ENCODE measurements around the gene CROCC.
"Not testable (repeated sequence)": the region's sequence is repeated elsewhere in the genome, so short reads cannot be mapped to it uniquely, and the experiment has no call there.

Gene CROCC

GRCh38 chr1:16899020-16899419 lies 22.7 kb upstream of the CROCC start:
- H3K27ac ChIP-seq (ENCODE audit: low read length); H3K27me3 ChIP-seq (ENCODE audit: insufficient read depth, low read length); H3K9me3 ChIP-seq (ENCODE audit: insufficient read depth, low read depth, low read length); H3K4me3 ChIP-seq (ENCODE audit: low read length); H3K36me3 ChIP-seq (ENCODE audit: insufficient read depth, low read depth, low read length); H3K4me1 ChIP-seq (ENCODE audit: insufficient read depth, low read length); H3K9ac ChIP-seq (ENCODE audit: low read depth, low read length): not testable (repeated sequence)

- H3K9me3 ChIP-seq (ENCODE audit: insufficient read depth, low read depth, low read length) = no peaks in the 10 kb centered on the region; the same call in 1 of the 2 replicates
- H3K27me3 ChIP-seq (ENCODE audit: insufficient read depth, low read length) = no peaks in the 10 kb centered on the region
- H3K27ac ChIP-seq (ENCODE audit: low read length) = no peak overlapping the region
- no peaks in the 10 kb centered on the region for H3K36me3 ChIP-seq (ENCODE audit: insufficient read depth, low read depth, low read length)
- no peak overlapping the region for H3K4me3 ChIP-seq (ENCODE audit: low read length)
- H3K9ac ChIP-seq (ENCODE audit: low read depth, low read length) = no peak overlapping the region
- H3K4me1 ChIP-seq (ENCODE audit: insufficient read depth, low read length) = peaks cover 8% of the 10 kb centered on the region; the same call in 1 of the 2 replicates
Observed at GRCh38 chr1:16900751-16901150, 21.0 kb upstream of the CROCC start.

- H3K9ac ChIP-seq (ENCODE audit: low read depth, low read length); H3K27me3 ChIP-seq (ENCODE audit: insufficient read depth, low read length); H3K27ac ChIP-seq (ENCODE audit: low read length); H3K36me3 ChIP-seq (ENCODE audit: insufficient read depth, low read depth, low read length); H3K9me3 ChIP-seq (ENCODE audit: insufficient read depth, low read depth, low read length); H3K4me3 ChIP-seq (ENCODE audit: low read length); H3K4me1 ChIP-seq (ENCODE audit: insufficient read depth, low read length): not testable (repeated sequence)
Observed at GRCh38 chr1:16901371-16901770, 20.4 kb upstream of the CROCC start.

- Histone ChIP-seq H3K36me3 (ENCODE audit: insufficient read depth, low read depth, low read length) (no peaks in the 10 kb centered on the region), H3K27ac (ENCODE audit: low read length) (no peak overlapping the region), H3K4me1 (ENCODE audit: insufficient read depth, low read length) (peaks cover 8% of the 10 kb centered on the region; the same call in 1 of the 2 replicates), H3K9ac (ENCODE audit: low read depth, low read length) (peak overlapping the region; percentile 98; the same call in 1 of the 2 replicates), H3K4me3 (ENCODE audit: low read length) (no peak overlapping the region; the same call in 1 of the 2 replicates), H3K27me3 (ENCODE audit: insufficient read depth, low read length) (no peaks in the 10 kb centered on the region), H3K9me3 (ENCODE audit: insufficient read depth, low read depth, low read length) (no peaks in the 10 kb centered on the region; the same call in 1 of the 2 replicates)
Observed at GRCh38 chr1:16903054-16903453, 18.7 kb upstream of the CROCC start.

- Histone ChIP-seq H3K4me3 (ENCODE audit: low read length) (peak overlapping the region; percentile 67), H3K27ac (ENCODE audit: low read length) (no peak overlapping the region), H3K9ac (ENCODE audit: low read depth, low read length) (peak overlapping the region; percentile 98; the same call in 1 of the 2 replicates), H3K9me3 (ENCODE audit: insufficient read depth, low read depth, low read length) (no peaks in the 10 kb centered on the region; the same call in 1 of the 2 replicates), H3K27me3 (ENCODE audit: insufficient read depth, low read length) (no peaks in the 10 kb centered on the region), H3K4me1 (ENCODE audit: insufficient read depth, low read length) (peaks cover 8% of the 10 kb centered on the region; the same call in 1 of the 2 replicates), H3K36me3 (ENCODE audit: insufficient read depth, low read depth, low read length) (no peaks in the 10 kb centered on the region)
Observed at GRCh38 chr1:16903458-16903796, 18.3 kb upstream of the CROCC start.

- Histone ChIP-seq H3K4me3 (ENCODE audit: low read length) (peak overlapping the region; percentile 67), H3K36me3 (ENCODE audit: insufficient read depth, low read depth, low read length) (no peaks in the 10 kb centered on the region), H3K9ac (ENCODE audit: low read depth, low read length) (peak overlapping the region; percentile 98), H3K27me3 (ENCODE audit: insufficient read depth, low read length) (no peaks in the 10 kb centered on the region), H3K4me1 (ENCODE audit: insufficient read depth, low read length) (peaks cover 8% of the 10 kb centered on the region; the same call in 1 of the 2 replicates), H3K9me3 (ENCODE audit: insufficient read depth, low read depth, low read length) (no peaks in the 10 kb centered on the region; the same call in 1 of the 2 replicates), H3K27ac (ENCODE audit: low read length) (peak overlapping the region; percentile 97)
Observed at GRCh38 chr1:16904560-16905109, 17.1 kb upstream of the CROCC start.

DNA sequence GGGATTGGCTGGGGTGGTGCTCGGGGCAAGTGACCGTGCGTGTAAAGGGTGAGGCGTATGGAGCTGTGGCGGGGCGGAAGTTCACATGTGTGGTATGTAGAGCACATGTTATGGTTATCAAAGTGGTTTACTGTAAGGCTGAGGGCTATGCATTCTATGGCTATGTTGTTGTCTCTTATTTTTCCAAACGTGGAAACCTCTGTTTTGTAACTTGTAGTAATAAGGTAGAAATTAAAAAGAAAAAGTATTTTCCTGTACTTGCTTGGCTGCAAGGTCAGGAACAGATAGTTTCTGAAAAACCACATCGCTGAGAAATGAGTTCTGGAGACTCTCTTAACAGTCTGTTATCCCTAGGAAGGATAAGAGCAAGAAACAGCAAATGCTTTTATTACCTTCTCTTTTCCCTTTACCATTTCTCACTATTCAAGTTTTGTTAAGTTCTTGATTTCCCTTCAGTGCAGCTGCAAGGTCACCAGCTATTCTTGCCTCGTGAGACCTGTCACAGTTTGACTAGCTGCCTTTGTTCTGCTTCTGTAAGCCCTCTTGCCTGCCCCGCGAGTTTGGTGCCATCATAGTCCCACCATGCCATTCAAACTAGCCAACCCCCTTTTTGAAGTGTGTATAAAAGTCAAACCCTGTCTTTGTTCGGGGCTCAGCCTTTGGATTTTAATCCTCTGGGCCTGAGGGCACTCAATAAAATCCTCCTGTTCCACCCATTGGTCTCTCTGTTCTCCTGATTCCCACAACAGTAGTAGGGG lies 16.4 kb upstream of the CROCC start:
- Histone ChIP-seq H3K4me3 (ENCODE audit: low read length) (peak overlapping the region; percentile 67; the same call in 1 of the 2 replicates), H3K9ac (ENCODE audit: low read depth, low read length) (peak overlapping the region; percentile 98), H3K9me3 (ENCODE audit: insufficient read depth, low read depth, low read length) (no peaks in the 10 kb centered on the region; the same call in 1 of the 2 replicates), H3K36me3 (ENCODE audit: insufficient read depth, low read depth, low read length) (no peaks in the 10 kb centered on the region), H3K4me1 (ENCODE audit: insufficient read depth, low read length) (peaks cover 8% of the 10 kb centered on the region; the same call in 1 of the 2 replicates), H3K27ac (ENCODE audit: low read length) (peak overlapping the region; percentile 97), H3K27me3 (ENCODE audit: insufficient read depth, low read length) (no peaks in the 10 kb centered on the region)

GRCh38 chr1:16905868-16906702 lies 15.6 kb upstream of the CROCC start:
- H3K27me3 ChIP-seq (ENCODE audit: insufficient read depth, low read length) = no peaks in the 10 kb centered on the region
- H3K9ac ChIP-seq (ENCODE audit: low read depth, low read length) = peak overlapping the region; percentile 98; the same call in 1 of the 2 replicates
- H3K4me3 ChIP-seq (ENCODE audit: low read length) = no peak overlapping the region
- peaks cover 8% of the 10 kb centered on the region; the same call in 1 of the 2 replicates for H3K4me1 ChIP-seq (ENCODE audit: insufficient read depth, low read length)
- no peaks in the 10 kb centered on the region for H3K36me3 ChIP-seq (ENCODE audit: insufficient read depth, low read depth, low read length)
- no peak overlapping the region for H3K27ac ChIP-seq (ENCODE audit: low read length)
- H3K9me3 ChIP-seq (ENCODE audit: insufficient read depth, low read depth, low read length) = no peaks in the 10 kb centered on the region; the same call in 1 of the 2 replicates

DNA sequence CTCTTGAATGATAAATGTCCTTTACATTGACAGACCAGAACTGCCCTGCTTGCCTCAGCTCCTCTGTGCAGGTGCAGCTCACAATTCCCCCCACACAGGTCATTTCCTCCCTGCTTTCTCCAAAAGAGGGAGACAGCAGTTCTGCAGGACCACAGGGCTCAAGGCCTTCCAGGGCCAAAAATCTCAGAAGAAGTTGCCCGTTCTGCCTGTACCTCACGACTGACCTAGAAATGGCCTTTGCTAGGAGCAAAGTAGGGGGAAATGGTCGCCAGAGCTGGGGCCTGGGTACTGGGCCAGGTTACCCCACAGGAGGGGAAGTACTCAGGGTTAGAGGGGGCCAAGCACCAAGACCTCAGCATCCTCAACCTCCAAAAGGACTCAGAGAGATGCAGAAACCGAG lies 14.9 kb upstream of the CROCC start:
- Histone ChIP-seq H3K4me1 (ENCODE audit: insufficient read depth, low read length) (peaks cover 8% of the 10 kb centered on the region; the same call in 1 of the 2 replicates), H3K9ac (ENCODE audit: low read depth, low read length) (no peak overlapping the region), H3K27ac (ENCODE audit: low read length) (no peak overlapping the region)

GRCh38 chr1:16907870-16908758 lies 13.6 kb upstream of the CROCC start:
- Histone ChIP-seq H3K27ac (ENCODE audit: low read length) (no peak overlapping the region), H3K4me1 (ENCODE audit: insufficient read depth, low read length) (peaks cover 8% of the 10 kb centered on the region; the same call in 1 of the 2 replicates)

More for the DNA sequence above, 14.9 kb upstream of the CROCC start:
- Histone ChIP-seq H3K4me3 (ENCODE audit: low read length) (no peak overlapping the region), H3K27me3 (ENCODE audit: insufficient read depth, low read length) (no peaks in the 10 kb centered on the region), H3K9me3 (ENCODE audit: insufficient read depth, low read depth, low read length) (no peaks in the 10 kb centered on the region; the same call in 1 of the 2 replicates), H3K36me3 (ENCODE audit: insufficient read depth, low read depth, low read length) (no peaks in the 10 kb centered on the region)

More at GRCh38 chr1:16907870-16908758, 13.6 kb upstream of the CROCC start:
- Histone ChIP-seq H3K4me3 (ENCODE audit: low read length) (no peak overlapping the region), H3K9me3 (ENCODE audit: insufficient read depth, low read depth, low read length) (no peaks in the 10 kb centered on the region; the same call in 1 of the 2 replicates), H3K9ac (ENCODE audit: low read depth, low read length) (no peak overlapping the region), H3K27me3 (ENCODE audit: insufficient read depth, low read length) (peaks cover 3% of the 10 kb centered on the region; the same call in 1 of the 2 replicates), H3K36me3 (ENCODE audit: insufficient read depth, low read depth, low read length) (no peaks in the 10 kb centered on the region)
